ENCODE results near the gene MMP24OS.

MMP24OS gene

DNA sequence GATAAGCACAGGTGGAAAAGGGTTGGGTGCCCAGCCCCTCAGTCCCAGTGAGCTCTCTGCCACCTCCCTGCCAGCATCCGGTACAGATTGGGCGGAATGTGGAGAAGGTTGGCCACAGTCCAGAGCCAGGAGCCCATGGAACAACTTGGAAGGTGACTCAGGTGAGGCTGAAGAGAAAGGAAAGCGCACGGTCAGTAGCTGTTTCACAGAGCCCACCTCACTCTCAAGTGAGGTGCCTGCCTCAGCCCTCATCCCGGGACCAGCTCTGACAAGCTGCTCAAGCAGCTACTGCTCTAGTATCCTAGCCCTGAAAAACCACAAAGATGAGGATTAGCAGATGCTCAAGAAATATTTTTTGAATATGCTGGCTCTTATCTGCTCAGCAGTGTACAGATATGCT lies 1.1 kb upstream of the MMP24OS start:
- in situ Hi-C loops (cut with MboI; ENCODE audit: low sequenced_read_pairs) = no loop called here

DNA sequence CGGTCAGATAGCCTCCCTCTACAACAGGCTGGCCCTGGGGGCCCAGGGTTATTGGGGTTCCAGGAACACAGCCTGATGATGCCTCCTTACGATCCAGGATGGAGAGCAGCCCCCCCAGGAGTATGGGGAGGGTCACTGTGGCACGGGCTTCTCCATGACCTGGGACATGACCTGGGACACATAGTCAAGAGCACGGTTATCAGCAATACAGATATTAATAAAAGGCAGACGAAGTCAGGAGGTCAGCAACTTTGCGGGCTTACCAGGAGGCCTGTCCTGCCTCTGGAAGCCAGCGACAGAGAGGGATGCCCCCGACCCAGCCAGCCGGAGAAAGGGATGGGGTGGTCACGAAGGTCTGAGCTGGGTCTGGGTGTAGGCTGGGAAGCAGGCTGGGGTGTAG lies 795 bp downstream of the MMP24OS start:
- in situ Hi-C loops (cut with MboI; ENCODE audit: low sequenced_read_pairs) = no loop called here

DNA sequence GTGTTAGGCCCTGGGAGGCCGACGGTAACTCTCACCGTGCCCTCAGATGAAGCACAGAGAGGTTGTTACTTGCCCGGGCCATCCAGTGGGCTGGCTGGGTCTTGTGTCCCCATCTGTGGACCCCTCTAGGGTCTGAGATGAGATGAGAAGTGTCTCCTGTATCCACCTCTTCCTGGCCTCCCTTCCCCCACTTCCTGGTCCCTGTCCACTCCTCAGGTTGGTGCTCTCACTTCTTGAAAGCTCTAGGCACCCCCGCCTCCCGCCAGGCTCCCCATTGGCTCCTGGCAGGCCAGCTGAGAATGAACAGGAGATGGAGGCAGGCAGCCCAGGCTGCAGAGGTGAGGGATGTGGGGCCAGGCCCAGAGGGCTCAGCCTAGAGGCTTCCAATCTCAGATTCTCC lies 1.5 kb downstream of the MMP24OS start:
- in situ Hi-C loops (cut with MboI; ENCODE audit: low sequenced_read_pairs) = no loop called here

DNA sequence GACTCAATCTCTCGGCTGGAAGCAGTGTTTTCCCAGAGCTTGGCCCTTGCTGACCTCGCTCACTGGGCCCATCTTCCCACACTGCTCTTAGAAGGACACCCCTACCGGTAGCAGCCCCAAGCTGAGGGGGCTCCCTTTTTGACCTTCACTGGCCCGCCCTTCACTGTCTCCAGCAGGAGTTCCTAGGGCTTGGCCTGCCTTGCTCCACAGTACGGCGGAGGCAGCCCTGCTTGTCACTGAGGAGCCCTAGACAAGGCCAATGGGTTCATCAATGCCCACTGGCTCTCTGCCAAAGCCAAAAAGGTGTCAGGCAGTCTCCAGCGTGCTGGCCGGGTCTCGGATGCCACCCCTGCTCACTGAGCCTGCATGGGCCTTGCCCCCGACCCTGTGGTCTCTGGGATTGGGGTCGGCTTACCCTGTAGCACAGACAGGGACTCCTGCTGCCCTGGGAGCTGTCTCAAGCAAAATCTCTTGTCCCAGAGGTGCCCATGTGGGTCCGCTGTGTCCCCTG lies 2.1 kb downstream of the MMP24OS start:
- in situ Hi-C loops (cut with MboI; ENCODE audit: low sequenced_read_pairs) = no loop called here

DNA sequence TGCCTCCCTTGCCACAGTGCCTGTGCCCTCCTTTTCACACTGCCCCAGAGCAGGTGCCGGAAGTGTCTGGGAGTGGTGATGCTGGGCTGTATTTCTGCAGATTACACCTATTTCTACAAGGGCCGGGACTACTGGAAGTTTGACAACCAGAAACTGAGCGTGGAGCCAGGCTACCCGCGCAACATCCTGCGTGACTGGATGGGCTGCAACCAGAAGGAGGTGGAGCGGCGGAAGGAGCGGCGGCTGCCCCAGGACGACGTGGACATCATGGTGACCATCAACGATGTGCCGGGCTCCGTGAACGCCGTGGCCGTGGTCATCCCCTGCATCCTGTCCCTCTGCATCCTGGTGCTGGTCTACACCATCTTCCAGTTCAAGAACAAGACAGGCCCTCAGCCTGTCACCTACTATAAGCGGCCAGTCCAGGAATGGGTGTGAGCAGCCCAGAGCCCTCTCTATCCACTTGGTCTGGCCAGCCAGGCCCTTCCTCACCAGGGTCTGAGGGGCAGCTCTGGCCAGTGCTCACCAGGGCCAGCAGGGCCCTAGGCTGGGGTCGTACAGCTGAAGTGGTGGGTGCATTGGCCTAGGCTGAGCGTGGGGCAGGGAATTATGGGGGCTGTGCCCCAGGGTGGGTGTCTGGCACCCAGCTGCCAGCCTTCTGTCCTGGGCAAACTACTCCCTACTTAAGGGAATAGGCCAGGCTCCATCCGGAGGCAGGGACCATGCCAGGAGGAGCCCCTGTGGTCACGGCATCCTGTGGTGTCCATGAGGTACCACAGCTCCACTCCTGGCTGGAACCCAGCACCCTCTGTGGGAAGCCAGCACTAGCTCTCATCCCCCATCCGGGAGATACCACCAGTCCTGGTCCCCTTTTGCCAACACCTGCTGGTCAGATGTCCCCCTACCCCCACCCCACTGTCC lies 3.5 kb downstream of the MMP24OS start:
- in situ Hi-C loops (cut with MboI; ENCODE audit: low sequenced_read_pairs) = loop anchor here (25.0 kb wide), 1 partner anchor 412 kb away; the partner anchor contains the start of gene GGT7

DNA sequence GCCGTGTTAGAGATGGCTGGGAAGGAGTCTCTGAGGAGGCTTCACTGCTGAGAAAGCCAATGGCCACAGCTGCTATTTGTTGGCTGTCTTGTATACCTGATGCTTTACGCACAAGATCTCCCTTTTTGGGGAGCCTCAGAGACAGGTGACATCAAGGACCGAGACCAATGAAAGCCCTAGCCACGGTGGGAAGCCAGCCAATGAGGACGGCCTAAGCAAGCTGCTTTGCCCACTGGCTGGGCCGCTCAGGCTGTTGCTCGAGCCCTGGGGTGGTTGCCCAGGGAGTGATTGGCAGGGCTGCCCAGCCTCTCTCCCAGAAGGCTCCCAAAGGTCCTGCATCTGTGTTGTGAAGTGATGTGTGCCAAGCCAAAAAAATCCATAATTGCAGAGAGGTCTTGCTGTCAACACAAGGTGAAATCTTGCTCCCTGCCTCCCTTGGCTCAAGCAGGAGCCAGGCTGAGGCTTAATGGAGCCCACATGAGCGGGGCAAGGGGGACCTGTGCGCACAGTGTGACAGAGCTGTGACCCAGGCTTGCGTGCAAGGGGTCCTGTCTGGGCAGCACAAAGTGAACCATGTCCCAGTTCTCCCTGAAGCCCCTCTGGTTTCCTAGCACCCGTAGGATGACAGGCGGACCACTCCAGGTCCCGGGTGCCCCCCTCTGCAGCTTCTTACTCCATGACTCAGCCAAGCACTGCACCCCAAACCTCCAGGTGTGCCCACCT lies 4.3 kb downstream of the MMP24OS start:
- in situ Hi-C loops (cut with MboI; ENCODE audit: low sequenced_read_pairs) = loop anchor here (25.0 kb wide), 1 partner anchor 411 kb away; the partner anchor contains the start of gene GGT7

DNA sequence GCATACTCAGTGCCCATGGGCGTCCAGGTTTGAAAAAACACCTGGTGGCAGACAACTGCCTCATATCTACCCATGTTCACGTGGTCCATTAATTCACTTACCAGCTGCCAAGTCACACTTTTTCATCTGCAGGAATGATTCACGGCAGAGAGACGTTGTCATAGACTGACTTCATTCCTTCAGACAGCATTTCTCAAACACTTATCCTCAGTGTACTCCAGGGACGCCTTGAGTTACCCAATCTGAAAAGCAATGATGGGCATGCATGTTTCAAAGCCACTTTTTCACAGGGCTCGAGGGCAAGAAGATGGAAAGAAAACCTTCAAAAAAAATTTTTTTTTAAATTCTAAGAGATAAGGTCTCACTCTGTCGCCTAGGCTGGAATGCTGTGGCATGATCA lies 6.0 kb downstream of the MMP24OS start:
- in situ Hi-C loops (cut with MboI; ENCODE audit: low sequenced_read_pairs) = loop anchor here (25.0 kb wide), 1 partner anchor 410 kb away; the partner anchor contains the start of gene GGT7

DNA sequence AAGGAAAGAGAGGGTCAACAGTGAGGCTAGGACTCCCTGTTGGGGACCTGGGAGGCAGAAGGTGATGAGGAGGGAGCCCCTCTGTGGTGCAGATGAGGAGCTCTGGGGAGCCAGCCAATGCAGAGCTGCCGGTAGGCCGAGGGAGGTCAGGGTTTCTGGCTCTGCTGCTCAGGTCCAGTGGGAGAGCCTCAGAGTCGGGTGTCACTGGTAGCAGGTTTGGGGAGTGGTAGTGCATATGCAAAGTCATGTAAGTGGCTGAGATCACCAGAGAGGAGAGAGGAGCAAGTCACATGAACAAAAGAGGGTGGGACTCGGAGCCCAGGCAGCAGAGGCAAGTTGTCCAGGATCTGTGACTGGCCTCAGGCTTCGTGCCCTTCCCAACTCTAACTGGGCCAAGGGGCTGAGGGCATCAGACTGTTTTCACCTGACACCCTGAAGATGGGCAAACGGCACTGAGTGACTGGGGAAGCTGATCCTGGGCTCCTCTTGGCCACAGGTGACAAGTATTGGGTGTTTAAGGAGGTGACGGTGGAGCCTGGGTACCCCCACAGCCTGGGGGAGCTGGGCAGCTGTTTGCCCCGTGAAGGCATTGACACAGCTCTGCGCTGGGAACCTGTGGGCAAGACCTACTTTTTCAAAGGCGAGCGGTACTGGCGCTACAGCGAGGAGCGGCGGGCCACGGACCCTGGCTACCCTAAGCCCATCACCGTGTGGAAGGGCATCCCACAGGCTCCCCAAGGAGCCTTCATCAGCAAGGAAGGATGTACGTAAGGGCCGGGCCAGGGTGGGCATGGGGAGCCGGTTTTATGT lies 6.6 kb downstream of the MMP24OS start:
- in situ Hi-C loops (cut with MboI; ENCODE audit: low sequenced_read_pairs) = loop anchor here (25.0 kb wide), 1 partner anchor 409 kb away; the partner anchor contains the start of gene GGT7

DNA sequence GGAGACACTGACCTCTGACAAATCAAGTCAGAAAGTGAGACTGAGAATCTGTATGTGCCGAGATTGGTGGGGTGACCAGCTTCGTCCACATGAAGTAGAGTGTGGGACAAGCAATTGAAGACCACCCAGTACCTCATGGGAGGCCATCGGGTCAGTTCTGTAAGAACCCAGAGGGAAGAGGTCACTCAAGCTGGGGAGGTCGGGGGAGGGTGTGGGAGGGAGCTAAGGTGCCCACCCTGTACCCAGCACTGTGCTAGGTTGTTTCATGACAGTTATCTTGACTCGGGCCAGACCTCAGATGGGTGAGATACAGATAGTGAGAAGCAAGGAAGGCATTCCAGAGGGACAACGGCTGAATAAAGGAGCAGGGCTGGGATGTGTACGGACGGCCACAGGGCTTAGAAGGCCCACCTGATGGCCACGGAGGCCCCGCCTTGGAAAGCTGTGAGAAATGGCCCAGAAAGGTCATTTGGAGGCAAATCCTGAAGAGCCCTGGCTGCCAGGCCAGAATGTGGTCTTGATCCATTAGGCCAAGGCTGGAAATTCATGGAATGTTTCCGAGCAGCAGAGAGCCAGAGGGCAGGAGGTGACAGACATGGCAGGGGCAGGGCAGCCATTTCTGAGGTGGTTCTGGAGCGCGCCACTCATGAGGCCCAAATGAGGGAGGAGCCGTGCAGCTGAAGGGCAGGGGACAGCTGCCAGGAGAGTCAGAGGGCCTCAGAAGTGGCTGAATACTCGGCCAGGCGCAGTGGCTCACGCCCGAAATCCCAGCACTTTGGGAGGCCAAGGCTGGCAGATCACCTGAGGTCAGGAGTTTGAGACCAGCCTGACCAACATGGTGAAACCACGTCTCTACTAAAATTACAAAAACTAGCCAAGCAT lies 7.7 kb downstream of the MMP24OS start:
- in situ Hi-C loops (cut with MboI; ENCODE audit: low sequenced_read_pairs) = loop anchor here (25.0 kb wide), 1 partner anchor 408 kb away; the partner anchor contains the start of gene GGT7

DNA sequence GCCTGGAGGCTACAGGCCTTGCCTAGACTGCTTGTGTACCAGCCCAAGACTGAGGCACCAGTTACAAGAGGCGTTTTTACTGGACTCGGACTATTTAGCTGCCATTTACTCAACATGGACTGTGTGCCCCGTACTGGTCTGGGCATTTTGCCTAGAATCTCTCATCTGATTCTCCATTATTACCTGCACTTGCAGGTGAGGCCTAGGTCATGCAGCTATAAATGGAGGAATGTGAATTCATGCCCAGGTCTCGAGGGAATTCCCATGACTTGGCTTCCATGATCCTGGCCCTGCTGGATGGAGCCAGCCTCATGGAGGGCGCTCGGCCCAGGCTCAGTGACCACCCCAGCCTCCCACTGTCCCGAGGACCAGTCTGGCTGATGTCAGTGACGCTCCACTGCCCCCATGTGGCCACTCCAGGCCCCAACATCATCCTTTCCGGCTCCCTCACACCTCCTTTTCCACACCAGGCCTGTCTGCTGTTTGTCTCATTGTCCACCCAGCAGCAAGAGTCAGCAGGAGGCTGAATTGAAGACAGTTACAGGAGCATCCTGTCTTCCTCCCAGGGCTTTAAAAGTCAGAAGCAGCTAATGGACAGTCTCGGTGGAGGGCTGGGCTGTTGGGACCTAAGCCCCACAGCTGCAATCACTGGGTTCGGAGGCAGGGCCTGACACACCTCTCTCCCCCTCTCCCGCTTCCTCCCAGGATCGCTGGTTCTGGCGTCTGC lies 8.7 kb downstream of the MMP24OS start:
- in situ Hi-C loops (cut with MboI; ENCODE audit: low sequenced_read_pairs) = loop anchor here (25.0 kb wide), 1 partner anchor 407 kb away; the partner anchor contains the start of gene GGT7

DNA sequence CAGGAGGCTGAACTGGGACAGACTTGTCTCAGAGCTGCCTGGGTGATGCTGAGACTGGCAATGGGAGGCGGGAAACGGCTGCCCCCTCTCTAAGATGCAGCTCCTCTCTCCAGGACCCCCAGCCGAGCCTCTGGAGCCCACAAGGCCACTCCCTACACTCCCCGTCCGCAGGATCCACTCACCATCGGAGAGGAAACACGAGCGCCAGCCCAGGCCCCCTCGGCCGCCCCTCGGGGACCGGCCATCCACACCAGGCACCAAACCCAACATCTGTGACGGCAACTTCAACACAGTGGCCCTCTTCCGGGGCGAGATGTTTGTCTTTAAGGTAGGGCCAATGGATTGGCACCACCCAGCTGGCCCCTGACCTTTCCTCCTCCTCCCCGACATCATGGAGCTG lies 10.8 kb downstream of the MMP24OS start:
- in situ Hi-C loops (cut with MboI; ENCODE audit: low sequenced_read_pairs) = loop anchor here (25.0 kb wide), 1 partner anchor 405 kb away; the partner anchor contains the start of gene GGT7

DNA sequence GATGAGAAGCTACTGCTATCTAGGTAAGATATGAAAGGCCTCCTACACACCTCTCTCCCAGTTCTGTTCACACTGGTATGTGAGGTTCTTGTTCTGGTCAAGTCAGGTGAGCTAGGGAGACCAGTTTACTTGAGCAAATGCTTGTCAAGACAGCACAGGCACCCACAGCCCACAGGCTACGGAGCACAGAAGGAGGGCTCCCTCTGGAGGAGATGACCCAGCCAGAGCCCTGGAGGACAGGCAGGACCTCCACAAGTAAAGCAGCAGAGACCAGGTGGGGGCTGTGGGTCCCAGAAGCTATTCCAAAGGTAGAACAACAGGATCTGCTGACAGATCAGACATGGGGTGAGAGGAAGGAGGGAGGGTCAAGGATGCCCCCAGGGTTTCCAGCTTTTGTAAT lies 13.2 kb downstream of the MMP24OS start:
- in situ Hi-C loops (cut with MboI; ENCODE audit: low sequenced_read_pairs) = loop anchor here (25.0 kb wide), 1 partner anchor 402 kb away; the partner anchor contains the start of gene GGT7

DNA sequence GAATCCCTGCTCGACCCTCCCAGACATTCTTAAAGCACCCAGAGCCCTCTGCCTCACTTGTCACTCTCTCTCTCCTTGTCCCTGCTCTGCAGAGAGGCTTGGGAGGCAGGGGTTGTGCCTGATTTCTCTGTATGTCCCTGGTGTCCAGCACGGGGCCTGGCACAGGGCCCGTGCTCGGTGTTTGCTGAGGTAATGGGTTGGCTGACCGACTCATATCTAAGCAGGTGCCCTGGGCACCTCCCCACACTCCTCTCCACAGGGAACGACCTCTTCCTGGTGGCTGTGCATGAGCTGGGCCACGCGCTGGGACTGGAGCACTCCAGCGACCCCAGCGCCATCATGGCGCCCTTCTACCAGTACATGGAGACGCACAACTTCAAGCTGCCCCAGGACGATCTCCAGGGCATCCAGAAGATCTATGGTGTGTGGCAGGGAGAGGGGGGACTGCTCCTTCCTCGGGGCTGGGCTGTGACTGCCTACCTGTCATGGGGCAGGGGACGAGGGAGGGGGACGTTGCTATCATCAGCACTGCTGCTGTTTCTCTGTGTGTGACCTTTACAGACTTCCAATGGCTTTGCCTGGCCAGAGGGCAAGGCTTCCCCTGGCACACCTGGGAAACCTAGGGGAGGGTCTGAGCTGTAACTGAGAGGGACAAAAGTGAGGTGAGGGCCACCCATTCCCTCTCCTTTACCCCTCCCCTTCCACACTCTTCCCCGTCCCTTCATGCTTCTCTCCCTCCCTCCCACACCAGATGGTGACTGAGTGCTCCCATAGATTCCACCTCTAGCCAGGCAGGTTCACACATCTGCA lies 14.2 kb downstream of the MMP24OS start:
- in situ Hi-C loops (cut with MboI; ENCODE audit: low sequenced_read_pairs) = loop anchor here (25.0 kb wide), 1 partner anchor 401 kb away; the partner anchor contains the start of gene GGT7

DNA sequence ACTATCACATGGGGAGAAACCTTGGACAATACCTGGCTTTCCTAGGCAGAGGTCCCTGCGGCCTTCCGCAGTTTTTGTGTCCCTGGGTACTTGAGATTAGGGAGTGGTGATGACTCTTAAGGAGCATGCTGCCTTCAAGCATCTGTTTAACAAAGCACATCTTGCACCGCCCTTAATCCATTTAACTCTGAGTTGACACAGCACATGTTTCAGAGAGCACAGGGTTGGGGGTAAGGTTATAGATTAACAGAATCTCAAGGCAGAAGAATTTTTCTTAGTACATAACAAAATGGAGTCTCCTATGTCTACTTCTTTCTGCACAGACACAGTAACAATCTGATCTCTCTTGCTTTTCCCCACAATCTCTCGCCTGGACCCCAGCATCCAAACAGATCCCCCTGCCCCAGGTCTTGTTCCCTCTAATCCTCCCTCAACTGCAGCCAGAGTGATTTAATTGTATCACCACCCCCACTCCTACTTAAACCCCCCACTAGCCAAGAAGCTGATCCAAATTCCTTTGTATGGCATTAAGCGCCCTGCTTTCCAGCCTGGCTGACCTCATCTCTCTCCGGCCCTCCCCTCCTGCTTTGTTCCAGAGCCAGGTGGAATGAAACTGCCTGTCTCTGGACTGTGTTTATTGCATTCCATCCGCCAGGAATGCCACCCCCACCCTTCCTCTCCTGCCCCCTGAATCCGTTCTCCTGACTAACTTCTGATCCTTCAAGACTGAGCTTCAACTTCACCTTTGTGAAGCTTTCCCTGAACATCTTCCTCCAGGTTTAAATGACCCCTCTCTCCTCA lies 15.0 kb downstream of the MMP24OS start:
- in situ Hi-C loops (cut with MboI; ENCODE audit: low sequenced_read_pairs) = loop anchor here (25.0 kb wide), 1 partner anchor 401 kb away; the partner anchor contains the start of gene GGT7

DNA sequence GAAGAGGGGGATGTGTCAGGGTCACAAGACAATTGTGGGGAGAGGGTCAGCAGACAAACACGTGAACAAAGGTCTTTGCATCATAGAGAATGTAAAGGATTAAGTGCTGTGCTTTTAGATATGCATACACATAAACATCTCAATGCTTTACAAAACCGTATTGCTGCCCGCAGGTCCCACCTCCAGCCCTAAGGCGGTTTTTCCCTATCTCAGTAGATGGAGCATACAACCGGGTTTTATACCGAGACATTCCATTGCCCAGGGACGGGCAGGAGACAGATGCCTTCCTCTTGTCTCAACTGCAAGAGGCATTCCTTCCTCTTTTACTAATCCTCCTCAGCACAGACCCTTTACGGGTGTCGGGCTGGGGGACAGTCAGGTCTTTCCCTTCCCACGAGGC lies 15.6 kb downstream of the MMP24OS start:
- in situ Hi-C loops (cut with MboI; ENCODE audit: low sequenced_read_pairs) = loop anchor here (25.0 kb wide), 1 partner anchor 400 kb away; the partner anchor contains the start of gene GGT7

DNA sequence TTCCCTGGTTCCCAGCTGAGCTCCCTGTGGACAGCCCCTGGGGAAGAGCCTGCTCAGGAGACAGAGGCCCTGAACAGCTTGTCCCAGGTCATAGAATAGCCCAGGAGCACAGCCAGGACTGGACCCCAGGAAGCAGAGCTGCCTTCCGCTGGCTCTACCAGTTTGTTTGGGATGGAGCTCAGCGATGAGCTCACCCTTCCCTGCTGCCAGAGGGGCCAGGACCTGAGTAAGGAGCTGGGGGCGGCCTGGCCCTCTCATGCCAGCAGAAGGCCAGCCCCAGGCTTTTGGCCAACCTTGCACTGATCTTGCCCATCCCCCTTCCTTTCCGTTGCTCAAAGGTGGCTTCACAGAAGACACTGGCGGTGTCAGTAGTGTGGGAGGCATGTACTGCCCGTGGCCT lies 17.5 kb downstream of the MMP24OS start:
- in situ Hi-C loops (cut with MboI; ENCODE audit: low sequenced_read_pairs) = loop anchor here (25.0 kb wide), 1 partner anchor 398 kb away; the partner anchor contains the start of gene GGT7
